SK-N-MC (cell line): ENCODE data around the gene CWF19L2.

Experiments
- EZH2 ChIP-seq: fragments of 200-600 bp; sonication (generic); IDR thresholded peaks from one replicate; pipeline ENCODE4 v1.6.1; 2017; ENCODE audit warnings: antibody characterized with exemption
- FOXP2 ChIP-seq: optimal IDR thresholded peaks from 2 replicates; pipeline ENCODE3; 2011; ENCODE audit warnings: mild to moderate bottlenecking, moderate library complexity; ENCODE audit not compliant: insufficient read depth; ENCODE audit errors: extremely low read length, control extremely low read depth
- POLR2AphosphoS5 ChIP-seq: IDR thresholded peaks from 2 replicates; pipeline ENCODE4 v1.6.1; 2012; ENCODE audit warnings: mild to moderate bottlenecking, low read depth, low read length, borderline replicate concordance

DNA sequence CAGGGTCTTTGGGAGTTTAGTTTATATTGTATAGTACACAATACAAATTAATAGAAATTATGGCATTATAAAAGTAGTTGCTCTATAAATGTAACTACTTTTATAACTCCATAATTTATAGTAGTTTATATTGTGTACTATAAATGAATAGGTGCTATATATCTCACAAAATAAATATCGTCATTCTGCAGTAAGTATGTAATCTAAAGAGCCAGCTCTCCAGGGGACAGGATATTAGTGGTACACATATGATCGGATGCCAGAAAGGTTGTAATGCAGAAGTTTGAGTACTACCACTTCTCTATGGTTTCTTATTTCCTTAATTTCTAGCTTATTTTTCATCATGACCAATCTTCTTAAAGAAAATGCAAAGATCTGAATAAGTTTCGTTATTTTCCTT is 20.2 kb upstream of the CWF19L2 start:
- TF ChIP-seq POLR2AphosphoS5 = no peak
- no peak for TF ChIP-seq EZH2
- TF ChIP-seq FOXP2 = no peak
